ENCODE data around the gene PLCD4. TPM values are rescaled to one million over a fixed set of nuclear protein-coding genes. Genes with fewer than 3 reads are reported as not detected.

Gene PLCD4
- polyA plus RNA-seq, 1 of the 3 experiments (the other 2 are of a cell fraction): 8.5 TPM

DNA sequence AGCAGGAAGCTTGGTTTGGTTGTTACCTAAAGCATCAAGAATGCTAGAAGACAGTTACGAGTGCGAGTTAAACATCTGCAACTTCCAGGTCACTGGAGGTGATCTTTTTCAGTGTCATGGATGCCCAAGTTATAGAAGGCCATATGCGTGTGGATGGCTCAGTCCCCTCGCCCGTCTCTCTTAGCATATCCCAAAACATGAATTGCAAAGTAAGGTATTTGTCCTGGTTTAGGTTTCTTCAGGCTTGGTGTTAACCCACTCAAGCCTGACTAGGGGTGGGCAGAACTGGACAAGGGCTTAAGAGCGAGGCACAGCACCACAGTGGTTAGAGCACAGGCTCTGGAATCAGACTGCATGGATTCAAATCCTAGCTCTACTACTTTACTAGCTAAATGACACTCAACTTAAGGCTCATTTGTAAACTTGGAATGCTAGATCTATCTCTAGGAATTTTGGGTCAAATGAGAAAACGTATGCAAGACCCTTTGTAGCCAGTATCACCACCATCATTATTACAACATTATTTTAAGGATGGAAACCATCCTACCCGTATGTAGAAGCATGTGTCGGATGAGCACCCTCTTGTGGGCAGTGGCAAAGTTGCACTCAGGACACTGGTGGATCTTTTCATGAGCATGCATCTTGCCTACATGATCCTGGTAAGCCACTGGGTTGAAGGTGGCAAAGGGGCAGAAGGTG, 40.5 kb downstream of the PLCD4 start:
- H4K20me1 ChIP-seq (ENCODE audit: insufficient read depth): no peaks in the 10 kb centered on the region
- ChIA-PET POLR2A (no interaction called here), CTCF (interaction anchor here (0.6 to 3.7 kb wide), 35 partner anchors 10 to 373 kb away, joined by 3 to 36 read pairs (median 4); partner anchors contain the start of genes BCS1L, PLCD4 and ZNF142)
- H3K79me2 ChIP-seq (ENCODE audit: insufficient read depth): peaks cover 5% of the 10 kb centered on the region
- H3K27me3 ChIP-seq (ENCODE audit: insufficient read depth): no peaks in the 10 kb centered on the region
- peaks cover 38 to 83% of the 10 kb centered on the region in 2 experiments for H3K36me3 ChIP-seq (replicated peaks in 1 of 2; ENCODE audit: control insufficient read depth in 1 of 2, insufficient read depth in 2 of 2, low read length in 1 of 2)
- H3F3A ChIP-seq (replicated peaks; ENCODE audit: insufficient read depth): peaks cover 4% of the 10 kb centered on the region
- 64% methylated on average over 8 of the region's 9 CpGs for WGBS (ENCODE audit: low lambda C conversion rate)
- H3K9me3 ChIP-seq: no peaks in the 10 kb centered on the region
- no peak overlapping the region for H3K4me3 ChIP-seq (ENCODE audit: low read depth in 2 of 2, low read length in 1 of 2)
- H3K4me1 ChIP-seq (ENCODE audit: control insufficient read depth in 1 of 2, insufficient read depth in 2 of 2, low read depth in 1 of 2, low read length in 1 of 2): no peaks in the 10 kb centered on the region; a peak in 1 of 4 replicates
- H3K9me2 ChIP-seq: no peaks in the 10 kb centered on the region
- no peak overlapping the region; a peak in 1 of 4 replicates for H3K27ac ChIP-seq (ENCODE audit: low read depth in 2 of 2, low read length in 1 of 2)
- no peak overlapping the region for H2AFZ ChIP-seq (ENCODE audit: low read depth)
- H3K9ac ChIP-seq: no peak overlapping the region
- H3K4me2 ChIP-seq: no peak overlapping the region
- DNase-seq: peak; percentile 76
- 0 out of 2 replicates have a peak, but pooled peaks have one; percentile 13 for TF ChIP-seq RCOR1 (IDR thresholded peaks at IDR 0.05; ENCODE audit: low read length)
- TF ChIP-seq JUND (IDR thresholded peaks at IDR 0.05): no peak
- no peak for TF ChIP-seq YY1 (IDR thresholded peaks at IDR 0.05; ENCODE audit: low read depth)
- no peak for TF ChIP-seq REST (IDR thresholded peaks at IDR 0.05; ENCODE audit: low read depth, low read length)
- TF ChIP-seq TCF12 (IDR thresholded peaks at IDR 0.05): no peak
- TF ChIP-seq, protein P1, sequence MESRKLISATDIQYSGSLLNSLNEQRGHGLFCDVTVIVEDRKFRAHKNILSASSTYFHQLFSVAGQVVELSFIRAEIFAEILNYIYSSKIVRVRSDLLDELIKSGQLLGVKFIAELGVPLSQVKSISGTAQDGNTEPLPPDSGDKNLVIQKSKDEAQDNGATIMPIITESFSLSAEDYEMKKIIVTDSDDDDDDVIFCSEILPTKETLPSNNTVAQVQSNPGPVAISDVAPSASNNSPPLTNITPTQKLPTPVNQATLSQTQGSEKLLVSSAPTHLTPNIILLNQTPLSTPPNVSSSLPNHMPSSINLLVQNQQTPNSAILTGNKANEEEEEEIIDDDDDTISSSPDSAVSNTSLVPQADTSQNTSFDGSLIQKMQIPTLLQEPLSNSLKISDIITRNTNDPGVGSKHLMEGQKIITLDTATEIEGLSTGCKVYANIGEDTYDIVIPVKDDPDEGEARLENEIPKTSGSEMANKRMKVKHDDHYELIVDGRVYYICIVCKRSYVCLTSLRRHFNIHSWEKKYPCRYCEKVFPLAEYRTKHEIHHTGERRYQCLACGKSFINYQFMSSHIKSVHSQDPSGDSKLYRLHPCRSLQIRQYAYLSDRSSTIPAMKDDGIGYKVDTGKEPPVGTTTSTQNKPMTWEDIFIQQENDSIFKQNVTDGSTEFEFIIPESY (IDR thresholded peaks at IDR 0.05; ENCODE audit: borderline replicate concordance, low read depth): no peak
- TF ChIP-seq, protein P2, sequence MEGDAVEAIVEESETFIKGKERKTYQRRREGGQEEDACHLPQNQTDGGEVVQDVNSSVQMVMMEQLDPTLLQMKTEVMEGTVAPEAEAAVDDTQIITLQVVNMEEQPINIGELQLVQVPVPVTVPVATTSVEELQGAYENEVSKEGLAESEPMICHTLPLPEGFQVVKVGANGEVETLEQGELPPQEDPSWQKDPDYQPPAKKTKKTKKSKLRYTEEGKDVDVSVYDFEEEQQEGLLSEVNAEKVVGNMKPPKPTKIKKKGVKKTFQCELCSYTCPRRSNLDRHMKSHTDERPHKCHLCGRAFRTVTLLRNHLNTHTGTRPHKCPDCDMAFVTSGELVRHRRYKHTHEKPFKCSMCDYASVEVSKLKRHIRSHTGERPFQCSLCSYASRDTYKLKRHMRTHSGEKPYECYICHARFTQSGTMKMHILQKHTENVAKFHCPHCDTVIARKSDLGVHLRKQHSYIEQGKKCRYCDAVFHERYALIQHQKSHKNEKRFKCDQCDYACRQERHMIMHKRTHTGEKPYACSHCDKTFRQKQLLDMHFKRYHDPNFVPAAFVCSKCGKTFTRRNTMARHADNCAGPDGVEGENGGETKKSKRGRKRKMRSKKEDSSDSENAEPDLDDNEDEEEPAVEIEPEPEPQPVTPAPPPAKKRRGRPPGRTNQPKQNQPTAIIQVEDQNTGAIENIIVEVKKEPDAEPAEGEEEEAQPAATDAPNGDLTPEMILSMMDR (IDR thresholded peaks at IDR 0.05): peak; percentile 88
- TF ChIP-seq RAD21 (IDR thresholded peaks at IDR 0.05; ENCODE audit: low read length): peak; percentile 85
- TF ChIP-seq GABPA (IDR thresholded peaks at IDR 0.05; ENCODE audit: low read depth): no peak
- no peak for TF ChIP-seq GATA2 (CRISPR knock-in tag; IDR thresholded peaks at IDR 0.05)
- TF ChIP-seq, protein P3, sequence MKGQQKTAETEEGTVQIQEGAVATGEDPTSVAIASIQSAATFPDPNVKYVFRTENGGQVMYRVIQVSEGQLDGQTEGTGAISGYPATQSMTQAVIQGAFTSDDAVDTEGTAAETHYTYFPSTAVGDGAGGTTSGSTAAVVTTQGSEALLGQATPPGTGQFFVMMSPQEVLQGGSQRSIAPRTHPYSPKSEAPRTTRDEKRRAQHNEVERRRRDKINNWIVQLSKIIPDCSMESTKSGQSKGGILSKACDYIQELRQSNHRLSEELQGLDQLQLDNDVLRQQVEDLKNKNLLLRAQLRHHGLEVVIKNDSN (IDR thresholded peaks at IDR 0.05; ENCODE audit: borderline replicate concordance, low read depth): no peak
- no peak for TF ChIP-seq RFX5 (IDR thresholded peaks at IDR 0.05; ENCODE audit: low read length)
- TF ChIP-seq CHD2 (IDR thresholded peaks at IDR 0.05; ENCODE audit: low read length, partially characterized antibody): peak; percentile 24
- no peak for TF ChIP-seq EZH2phosphoT487 (IDR thresholded peaks at IDR 0.05; ENCODE audit: borderline replicate concordance, low read depth)
- no peak for TF ChIP-seq NRF1 (IDR thresholded peaks at IDR 0.05; ENCODE audit: low read depth, low read length)
- no peak for TF ChIP-seq FOXJ3 (CRISPR knock-in tag; IDR thresholded peaks at IDR 0.05)
- TF ChIP-seq, protein P4, sequence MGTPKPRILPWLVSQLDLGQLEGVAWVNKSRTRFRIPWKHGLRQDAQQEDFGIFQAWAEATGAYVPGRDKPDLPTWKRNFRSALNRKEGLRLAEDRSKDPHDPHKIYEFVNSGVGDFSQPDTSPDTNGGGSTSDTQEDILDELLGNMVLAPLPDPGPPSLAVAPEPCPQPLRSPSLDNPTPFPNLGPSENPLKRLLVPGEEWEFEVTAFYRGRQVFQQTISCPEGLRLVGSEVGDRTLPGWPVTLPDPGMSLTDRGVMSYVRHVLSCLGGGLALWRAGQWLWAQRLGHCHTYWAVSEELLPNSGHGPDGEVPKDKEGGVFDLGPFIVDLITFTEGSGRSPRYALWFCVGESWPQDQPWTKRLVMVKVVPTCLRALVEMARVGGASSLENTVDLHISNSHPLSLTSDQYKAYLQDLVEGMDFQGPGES (IDR thresholded peaks at IDR 0.05; ENCODE audit: low read depth, low read length): no peak
- TF ChIP-seq SIN3A (IDR thresholded peaks at IDR 0.05; ENCODE audit: borderline replicate concordance, low read depth, low read length): no peak
- TF ChIP-seq, protein P5, sequence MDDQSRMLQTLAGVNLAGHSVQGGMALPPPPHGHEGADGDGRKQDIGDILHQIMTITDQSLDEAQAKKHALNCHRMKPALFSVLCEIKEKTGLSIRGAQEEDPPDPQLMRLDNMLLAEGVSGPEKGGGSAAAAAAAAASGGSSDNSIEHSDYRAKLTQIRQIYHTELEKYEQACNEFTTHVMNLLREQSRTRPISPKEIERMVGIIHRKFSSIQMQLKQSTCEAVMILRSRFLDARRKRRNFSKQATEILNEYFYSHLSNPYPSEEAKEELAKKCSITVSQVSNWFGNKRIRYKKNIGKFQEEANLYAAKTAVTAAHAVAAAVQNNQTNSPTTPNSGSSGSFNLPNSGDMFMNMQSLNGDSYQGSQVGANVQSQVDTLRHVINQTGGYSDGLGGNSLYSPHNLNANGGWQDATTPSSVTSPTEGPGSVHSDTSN (IDR thresholded peaks at IDR 0.05): no peak
- no peak for TF ChIP-seq POLR2AphosphoS5 (IDR thresholded peaks at IDR 0.05; ENCODE audit: low read depth, low read length)
- TF ChIP-seq MAX (IDR thresholded peaks at IDR 0.05; ENCODE audit: low read depth): 0 out of 2 replicates have a peak, but pooled peaks have one; percentile 25
- peak; percentile 75 for TF ChIP-seq SMC3 (IDR thresholded peaks at IDR 0.05; ENCODE audit: low read depth, low read length)

All from SK-N-SH (cell line).